ENCODE data around the gene SYNE4.

- TF ChIP-seq POLR2A (IDR thresholded peaks at IDR 0.05; ENCODE audit: extremely low read depth, insufficient read length), result no peak
- TF ChIP-seq MAX (IDR thresholded peaks at IDR 0.05; ENCODE audit: low read depth, low read length), result no peak
- no peak for TF ChIP-seq CTCF (IDR thresholded peaks at IDR 0.05; ENCODE audit: low read depth, low read length)
- no peak for TF ChIP-seq MYC (IDR thresholded peaks at IDR 0.05; ENCODE audit: low read depth, low read length)
Measured at GRCh38 chr19:35990771-35991730, 17.6 kb downstream of the SYNE4 start.

Measured in NB4 (cell line).